ENCODE results near the gene SUCLG2. TPM values are rescaled to one million over a fixed set of nuclear protein-coding genes. Genes with fewer than 3 reads are reported as not detected.

The SUCLG2 gene
- total RNA-seq, 1 experiment from 2014 or later, result 38.5 TPM

DNA sequence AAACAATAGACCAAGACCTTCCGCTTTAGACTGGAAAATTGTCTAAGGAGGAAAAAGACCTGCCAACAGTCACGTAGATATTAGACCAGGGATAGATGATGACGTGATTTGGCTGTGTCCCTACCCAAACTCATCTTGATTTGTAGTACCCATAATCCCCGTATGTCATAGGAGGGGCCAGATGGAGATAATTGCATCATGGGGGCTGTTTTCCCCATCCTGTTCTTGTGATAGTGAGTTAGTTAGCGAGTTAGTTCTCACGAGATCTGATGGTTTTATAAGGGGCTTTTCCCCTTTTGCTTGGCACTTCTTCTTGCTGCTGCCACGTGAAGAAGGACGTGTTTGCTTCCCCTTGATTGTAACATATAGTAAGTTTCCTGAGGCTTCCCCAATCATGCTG lies 31.7 kb upstream of the SUCLG2 start:
- no peaks in the 10 kb centered on the region for H3K4me1 ChIP-seq (ENCODE audit: insufficient read depth, low read length)
- H2BK120ac ChIP-seq (ENCODE audit: low read depth, low read length, poor library complexity, severe bottlenecking), result no peak overlapping the region
- no peak overlapping the region for H3K27ac Mint-ChIP-seq
- no peak overlapping the region for H4K8ac ChIP-seq (replicated peaks; ENCODE audit: insufficient read length, low read depth, low read length)
- H2AK5ac ChIP-seq (ENCODE audit: insufficient read length, low read length), result no peak overlapping the region
- H3K9ac ChIP-seq (ENCODE audit: extremely low read depth, insufficient read length, low read length), result no peak overlapping the region
- H4K91ac ChIP-seq (ENCODE audit: insufficient read length, low read depth, low read length), result no peak overlapping the region
- no peak overlapping the region for H3K4ac ChIP-seq (ENCODE audit: low read depth, low read length)
- H3K4me3 Mint-ChIP-seq, result no peak overlapping the region
- H3K36me3 Mint-ChIP-seq (ENCODE audit: insufficient read depth in 1 of 3, low read depth in 3 of 3), result no peaks in the 10 kb centered on the region; a peak in 1 of 7 replicates
- no peak overlapping the region for H2BK20ac ChIP-seq (ENCODE audit: low read depth, low read length, poor library complexity, severe bottlenecking)
- WGBS (ENCODE audit: extremely low coverage, insufficient read length, low lambda C conversion rate), result no CpG with 5 or more reads among the region's 8 CpGs
- H3K56ac ChIP-seq (ENCODE audit: insufficient read length, low read depth, low read length), result no peak overlapping the region
- no peak overlapping the region for H3T11ph ChIP-seq (ENCODE audit: low read length)
- no peak overlapping the region for H2BK15ac ChIP-seq (ENCODE audit: low read depth, low read length)
- H3K9me3 Mint-ChIP-seq, result no peaks in the 10 kb centered on the region
- H3K23ac ChIP-seq (ENCODE audit: insufficient read length, low read depth, low read length), result no peak overlapping the region
- no peaks in the 10 kb centered on the region for H3K79me1 ChIP-seq (ENCODE audit: insufficient read depth, low read depth, low read length, poor library complexity, severe bottlenecking)
- no peaks in the 10 kb centered on the region for H4K20me1 ChIP-seq (ENCODE audit: control insufficient read depth, insufficient read depth, insufficient read length)
- H3K27me3 Mint-ChIP-seq (ENCODE audit: low read depth), result 0 out of 2 replicates have a peak, but pooled peaks cover 1% of the 10 kb centered on the region
- no peak overlapping the region for H4K5ac ChIP-seq (ENCODE audit: insufficient read length, low read depth, low read length)
- no peaks in the 10 kb centered on the region for H3K27me3 ChIP-seq (ENCODE audit: insufficient read depth, low read length)
- no peak overlapping the region for H3K18ac ChIP-seq (ENCODE audit: insufficient read length, low read depth, low read length)
- H3K14ac ChIP-seq (ENCODE audit: insufficient read depth, low read length), result no peak overlapping the region
- H3K27ac ChIP-seq (ENCODE audit: insufficient read length, low read depth, low read length), result no peak overlapping the region
- H3K9me3 ChIP-seq (ENCODE audit: control insufficient read depth, low read depth, low read length), result no peaks in the 10 kb centered on the region
- H2BK12ac ChIP-seq (ENCODE audit: insufficient read length, low read depth, low read length), result no peak overlapping the region
- H3K4me2 ChIP-seq (ENCODE audit: insufficient read depth, insufficient read length, low read length), result no peak overlapping the region
- H2AFZ ChIP-seq (ENCODE audit: low read length), result no peak overlapping the region
- no peaks in the 10 kb centered on the region for H3K23me2 ChIP-seq (ENCODE audit: insufficient read length, low read depth, low read length, poor library complexity, severe bottlenecking)
- H2BK5ac ChIP-seq (ENCODE audit: insufficient read length, low read length), result no peak overlapping the region
- no peaks in the 10 kb centered on the region for H3K79me2 ChIP-seq (ENCODE audit: insufficient read depth, low read length)
- TF ChIP-seq, protein P1, sequence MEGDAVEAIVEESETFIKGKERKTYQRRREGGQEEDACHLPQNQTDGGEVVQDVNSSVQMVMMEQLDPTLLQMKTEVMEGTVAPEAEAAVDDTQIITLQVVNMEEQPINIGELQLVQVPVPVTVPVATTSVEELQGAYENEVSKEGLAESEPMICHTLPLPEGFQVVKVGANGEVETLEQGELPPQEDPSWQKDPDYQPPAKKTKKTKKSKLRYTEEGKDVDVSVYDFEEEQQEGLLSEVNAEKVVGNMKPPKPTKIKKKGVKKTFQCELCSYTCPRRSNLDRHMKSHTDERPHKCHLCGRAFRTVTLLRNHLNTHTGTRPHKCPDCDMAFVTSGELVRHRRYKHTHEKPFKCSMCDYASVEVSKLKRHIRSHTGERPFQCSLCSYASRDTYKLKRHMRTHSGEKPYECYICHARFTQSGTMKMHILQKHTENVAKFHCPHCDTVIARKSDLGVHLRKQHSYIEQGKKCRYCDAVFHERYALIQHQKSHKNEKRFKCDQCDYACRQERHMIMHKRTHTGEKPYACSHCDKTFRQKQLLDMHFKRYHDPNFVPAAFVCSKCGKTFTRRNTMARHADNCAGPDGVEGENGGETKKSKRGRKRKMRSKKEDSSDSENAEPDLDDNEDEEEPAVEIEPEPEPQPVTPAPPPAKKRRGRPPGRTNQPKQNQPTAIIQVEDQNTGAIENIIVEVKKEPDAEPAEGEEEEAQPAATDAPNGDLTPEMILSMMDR (conservative IDR thresholded peaks at IDR 0.05), result no peak
- DNase-seq, result no peak
- H3K4me1 Mint-ChIP-seq, result no peaks in the 10 kb centered on the region

Measured in H9 (cell line).